ENCODE results near the gene QPRT. TPM values are rescaled to one million over a fixed set of nuclear protein-coding genes. Genes with fewer than 3 reads are reported as not detected.

The QPRT gene
- total and polyA plus RNA-seq, 2 donors (not counting 3 experiments of a cell fraction or from before 2014, with no cell fraction given): 0.40 to 0.44 TPM

DNA sequence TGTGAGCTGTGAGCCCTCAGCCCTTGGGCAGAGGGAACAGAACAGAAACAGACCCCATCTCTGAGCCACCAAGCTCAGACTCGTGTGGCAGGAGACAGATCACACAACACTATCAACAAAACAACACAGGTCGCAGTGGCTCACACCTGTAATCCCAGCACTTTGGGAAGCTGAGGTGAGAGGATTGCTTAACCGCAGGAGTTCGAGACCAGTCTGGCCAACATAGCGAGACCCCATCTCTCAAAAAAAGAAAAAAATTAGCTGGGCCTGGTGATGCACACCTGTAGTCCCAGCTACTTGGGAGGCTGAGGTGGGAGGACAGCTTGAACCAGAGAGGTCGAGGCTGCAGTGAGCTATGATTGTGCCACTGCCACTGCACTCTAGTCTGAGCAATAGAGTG, 5.5 kb upstream of the QPRT start:
- intact Hi-C loops (cut with micrococcal nuclease): no loop called here

More for the DNA sequence above, 5.5 kb upstream of the QPRT start:
- Histone ChIP-seq H3K4me2 (ENCODE audit: insufficient read depth, low read length) (no peak overlapping the region), H3K4me1 (ENCODE audit: control insufficient read depth, extremely low read depth, insufficient read depth, low read length) (no peaks in the 10 kb centered on the region), H3K9me3 (replicated peaks; ENCODE audit: control insufficient read depth, insufficient read depth, low read length) (no peaks in the 10 kb centered on the region), H3K36me3 (ENCODE audit: control insufficient read depth in 2 of 2, extremely low read depth in 1 of 2, insufficient read depth in 2 of 2, low read length in 2 of 2) (no peaks in the 10 kb centered on the region), H4K20me1 (replicated peaks; ENCODE audit: control insufficient read depth, extremely low read depth, insufficient read depth, low read length) (no peaks in the 10 kb centered on the region), H3K79me2 (ENCODE audit: control insufficient read depth, insufficient read depth, low read length) (no peaks in the 10 kb centered on the region), H3K9ac (replicated peaks; ENCODE audit: extremely low read depth, insufficient read depth, low read length) (no peak overlapping the region), H3K9me1 (replicated peaks; ENCODE audit: control insufficient read depth, extremely low read depth, insufficient read depth, low read length) (no peaks in the 10 kb centered on the region), H3K4me3 (replicated peaks in 1 of 3; ENCODE audit: insufficient read depth in 1 of 3, low read depth in 1 of 3, low read length in 3 of 3) (no peak overlapping the region), H2AFZ (ENCODE audit: low read depth, low read length) (no peak overlapping the region), H3K27ac (ENCODE audit: insufficient read depth, low read depth, low read length) (no peak overlapping the region), H3K27me3 (ENCODE audit: control insufficient read depth in 2 of 2, insufficient read depth in 2 of 2, low read length in 2 of 2) (no peaks in the 10 kb centered on the region)
- dilution Hi-C loops (cut with MboI; ENCODE audit: extremely low pct_ligation_motif_present, low sequenced_read_pairs): no loop called here
- TF ChIP-seq POLR2AphosphoS5 (IDR thresholded peaks at IDR 0.05; ENCODE audit: insufficient read depth, low read depth, low read length): no peak
- TF ChIP-seq GATA2 (IDR thresholded peaks at IDR 0.05; ENCODE audit: insufficient read depth, insufficient read length, low read depth, low read length): no peak
- TF ChIP-seq, protein P1, sequence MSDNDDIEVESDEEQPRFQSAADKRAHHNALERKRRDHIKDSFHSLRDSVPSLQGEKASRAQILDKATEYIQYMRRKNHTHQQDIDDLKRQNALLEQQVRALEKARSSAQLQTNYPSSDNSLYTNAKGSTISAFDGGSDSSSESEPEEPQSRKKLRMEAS (IDR thresholded peaks at IDR 0.05; ENCODE audit: insufficient read depth, insufficient read length): no peak
- TF ChIP-seq, protein P2, sequence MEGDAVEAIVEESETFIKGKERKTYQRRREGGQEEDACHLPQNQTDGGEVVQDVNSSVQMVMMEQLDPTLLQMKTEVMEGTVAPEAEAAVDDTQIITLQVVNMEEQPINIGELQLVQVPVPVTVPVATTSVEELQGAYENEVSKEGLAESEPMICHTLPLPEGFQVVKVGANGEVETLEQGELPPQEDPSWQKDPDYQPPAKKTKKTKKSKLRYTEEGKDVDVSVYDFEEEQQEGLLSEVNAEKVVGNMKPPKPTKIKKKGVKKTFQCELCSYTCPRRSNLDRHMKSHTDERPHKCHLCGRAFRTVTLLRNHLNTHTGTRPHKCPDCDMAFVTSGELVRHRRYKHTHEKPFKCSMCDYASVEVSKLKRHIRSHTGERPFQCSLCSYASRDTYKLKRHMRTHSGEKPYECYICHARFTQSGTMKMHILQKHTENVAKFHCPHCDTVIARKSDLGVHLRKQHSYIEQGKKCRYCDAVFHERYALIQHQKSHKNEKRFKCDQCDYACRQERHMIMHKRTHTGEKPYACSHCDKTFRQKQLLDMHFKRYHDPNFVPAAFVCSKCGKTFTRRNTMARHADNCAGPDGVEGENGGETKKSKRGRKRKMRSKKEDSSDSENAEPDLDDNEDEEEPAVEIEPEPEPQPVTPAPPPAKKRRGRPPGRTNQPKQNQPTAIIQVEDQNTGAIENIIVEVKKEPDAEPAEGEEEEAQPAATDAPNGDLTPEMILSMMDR (IDR thresholded peaks at IDR 0.05; ENCODE audit: extremely low read depth in 1 of 2, insufficient read depth in 1 of 2, low read depth in 1 of 2, low read length in 2 of 2): no peak
- TF ChIP-seq EZH2 (IDR thresholded peaks at IDR 0.05; ENCODE audit: borderline replicate concordance, low read depth, low read length, severe bottlenecking): no peak
- no peak for TF ChIP-seq POLR2A (IDR thresholded peaks at IDR 0.05; ENCODE audit: low read depth, low read length)
- TF ChIP-seq MYC (IDR thresholded peaks at IDR 0.05; ENCODE audit: low read depth, low read length): no peak
- TF ChIP-seq JUN (IDR thresholded peaks at IDR 0.05; ENCODE audit: borderline replicate concordance, insufficient read depth, insufficient read length, low read depth): no peak
- no peak for TF ChIP-seq FOS (IDR thresholded peaks at IDR 0.05; ENCODE audit: borderline replicate concordance, insufficient read depth, low read length)
- no TSS peak for BruUV-seq (replicated peaks)
- FAIRE-seq (no peak), DNase-seq (ENCODE audit: low read depth, low spot score) (no peak)
- POLR2A ChIA-PET: interaction anchor here (0.5 kb wide), 1 partner anchor 39 kb away, joined by 3 read pairs; no protein-coding TSS in a partner anchor
- CTCF ChIA-PET: interaction anchor here (2.5 to 3.5 kb wide), 2 partner anchors 18 to 27 kb away, joined by 10 to 11 read pairs; no protein-coding TSS in a partner anchor

Measured in endothelial cell of umbilical vein (primary cell).